Activated CD4-positive, alpha-beta T cell treated with anti-CD3 and anti-CD28 coated beads for 36 hours (primary cell): ENCODE results near the gene ZNF701. TPM values are rescaled to one million over a fixed set of nuclear protein-coding genes. Genes with fewer than 3 reads are reported as not detected.
"Not testable (repeated sequence)": the region's sequence is repeated elsewhere in the genome, so short reads cannot be mapped to it uniquely, and the experiment has no call there.

ENCODE experiments used
- ATAC-seq: fragments of 200-7000 bp; cut with Tn5 transposase; one replicate; pipeline ENCODE4 v1.10.0; 2021; ENCODE audit warnings: mild to moderate bottlenecking, moderate library complexity
- CTCF ChIA-PET: fragments of 350-600 bp; sonication (Branson Sonifier 250); formaldehyde crosslinking; loops from one replicate; lab custom pipeline; 2021; ENCODE audit warnings: antibody characterized with exemption; lab: Charles Lee
- POLR2A ChIA-PET: fragments of 350-600 bp; sonication (Branson Sonifier 250); formaldehyde crosslinking; loops from one replicate; lab custom pipeline; 2021; ENCODE audit warnings: antibody characterized with exemption, inconsistent platforms; lab: Charles Lee
- DNase-seq: peaks from one replicate; pipeline ENCODE4 v3.0.0-alpha.2; 2020
- H3K27ac Mint-ChIP-seq: one replicate; pipeline ENCODE4 v1.8.0; 2021; ENCODE audit warnings: mixed read lengths
- H3K27me3 Mint-ChIP-seq: one replicate; pipeline ENCODE4 v1.8.0; 2021; ENCODE audit warnings: mixed read lengths
- H3K36me3 Mint-ChIP-seq: one replicate; pipeline ENCODE4 v1.8.0; 2021; ENCODE audit warnings: low read depth, mixed read lengths
- H3K4me1 Mint-ChIP-seq: one replicate; pipeline ENCODE4 v1.8.0; 2021; ENCODE audit warnings: mixed read lengths
- H3K4me3 Mint-ChIP-seq: one replicate; pipeline ENCODE4 v1.8.0; 2021; ENCODE audit warnings: mild to moderate bottlenecking, moderate library complexity, mixed read lengths
- H3K9me3 Mint-ChIP-seq: one replicate; pipeline ENCODE4 v1.8.0; 2021; ENCODE audit warnings: low read depth, mixed read lengths
- intact Hi-C, 2 experiments: fragments of 100-400 bp; cut with DNase I in 1 of 2; cut with micrococcal nuclease in 1 of 2; formaldehyde crosslinking; loops; one replicate each; pipeline versions ENCODE4 v1.14.2 to v1.15.1; 2022 to 2024; cut with DNase I, micrococcal nuclease
- total RNA-seq, 2 experiments: library from RNA; stranded (reverse); gene quantifications; one replicate each; pipeline ENCODE4 v1.2.3, GENCODE V29; 2021

Gene ZNF701
- 10 to 100 TPM; 19.0 to 21.5 TPM for total RNA-seq

DNA sequence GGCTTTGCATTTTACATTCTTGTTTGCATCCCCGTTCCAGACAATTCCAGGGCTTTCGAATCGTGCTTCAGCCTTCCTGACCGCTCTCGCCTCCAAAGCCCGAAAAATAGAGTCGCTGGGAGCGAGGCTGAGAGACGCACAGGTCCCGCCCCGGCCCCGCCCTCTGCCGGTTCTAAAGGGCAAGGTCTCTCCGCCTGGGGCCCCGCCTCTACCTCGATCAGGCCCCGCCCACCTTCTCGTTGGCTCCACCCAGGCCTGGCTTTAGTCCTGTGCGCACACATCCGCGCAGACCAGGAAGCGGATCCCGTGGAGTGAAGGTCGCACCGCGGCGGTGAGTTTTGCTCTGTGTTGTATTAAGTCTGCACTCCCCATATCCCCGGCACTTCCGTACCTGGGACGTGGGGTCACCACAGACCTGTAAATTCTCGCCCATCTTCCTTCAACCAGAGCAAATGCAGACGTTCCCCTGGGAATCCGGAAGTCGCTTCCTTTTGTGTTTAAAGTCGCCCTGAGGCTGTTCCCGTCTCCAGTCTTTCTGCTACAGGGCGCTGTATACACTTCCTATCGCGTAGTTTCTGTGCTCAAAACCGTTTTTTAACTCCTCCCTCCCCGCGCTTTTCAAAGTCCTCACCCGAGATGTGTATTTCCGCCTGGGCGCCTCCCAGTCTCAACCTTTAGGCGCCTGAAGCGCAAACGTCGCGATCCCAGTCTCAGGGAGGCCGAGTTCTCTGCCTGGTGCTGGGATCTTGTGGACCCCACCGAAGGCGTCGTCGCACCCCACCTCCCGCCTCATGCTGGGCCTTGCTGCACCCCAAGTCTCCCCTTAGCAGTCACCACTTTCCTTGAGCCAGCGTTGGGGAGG lies at the start of gene ZNF701:
ZNF701 (plus strand) TSS at position 288 of the 862 bp plus-strand sequence. CDS start 3,861 bp downstream, outside the sequence.
- CTCF ChIA-PET: no interaction called here
- Mint-ChIP-seq H3K9me3 (peaks cover 30% of the 10 kb centered on the region), H3K27me3 (no peaks in the 10 kb centered on the region), H3K36me3 (peaks cover 66% of the 10 kb centered on the region), H3K4me1 (peaks cover 27% of the 10 kb centered on the region), H3K27ac (peak within 1 kb of the TSS; percentile 96), H3K4me3 (peak within 1 kb of the TSS; percentile 88)
- ATAC-seq (peak; percentile 99), DNase-seq (peak; percentile 98)
- POLR2A ChIA-PET: no interaction called here
- intact Hi-C loops: loop anchor here (1.0 kb wide), 10 partner anchors 31 to 589 kb away; partner anchors contain the start of genes ZNF347 (in 1 of the 2), ZNF528 (in 1 of the 2), ZNF611 (in 1 of the 2) and ZNF808 (in 1 of the 2)

DNA sequence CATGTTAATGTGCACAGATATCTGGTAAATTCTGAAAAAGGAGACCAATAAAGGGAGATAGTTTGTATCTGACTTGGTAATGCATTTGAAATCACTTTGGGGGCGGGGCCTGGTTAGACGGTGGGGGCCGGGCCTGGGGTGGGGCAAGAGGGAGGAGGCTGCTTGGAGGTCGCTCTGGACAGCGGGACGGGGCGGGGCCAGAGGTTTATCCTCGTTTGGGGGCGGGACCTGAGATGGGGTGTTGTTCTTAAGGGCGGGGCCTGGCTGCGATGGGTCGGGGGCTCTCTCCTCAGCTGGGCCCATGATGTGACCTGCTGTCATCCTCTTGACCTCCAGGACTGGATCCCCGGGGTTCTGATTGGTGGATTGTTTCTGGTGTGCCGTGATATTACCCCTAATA lies 47.5 kb upstream of the ZNF701 start:
- H3K36me3 Mint-ChIP-seq: peaks cover 3% of the 10 kb centered on the region
- intact Hi-C loops: no loop called here
- DNase-seq (peak; percentile 13), ATAC-seq (no peak)
- CTCF ChIA-PET: no interaction called here
- H3K27me3 Mint-ChIP-seq: no peaks in the 10 kb centered on the region
- POLR2A ChIA-PET: no interaction called here
- no peak overlapping the region for H3K27ac Mint-ChIP-seq
- H3K4me1 Mint-ChIP-seq: peaks cover 5% of the 10 kb centered on the region
- peaks cover 31% of the 10 kb centered on the region for H3K9me3 Mint-ChIP-seq
- H3K4me3 Mint-ChIP-seq: no peak overlapping the region

DNA sequence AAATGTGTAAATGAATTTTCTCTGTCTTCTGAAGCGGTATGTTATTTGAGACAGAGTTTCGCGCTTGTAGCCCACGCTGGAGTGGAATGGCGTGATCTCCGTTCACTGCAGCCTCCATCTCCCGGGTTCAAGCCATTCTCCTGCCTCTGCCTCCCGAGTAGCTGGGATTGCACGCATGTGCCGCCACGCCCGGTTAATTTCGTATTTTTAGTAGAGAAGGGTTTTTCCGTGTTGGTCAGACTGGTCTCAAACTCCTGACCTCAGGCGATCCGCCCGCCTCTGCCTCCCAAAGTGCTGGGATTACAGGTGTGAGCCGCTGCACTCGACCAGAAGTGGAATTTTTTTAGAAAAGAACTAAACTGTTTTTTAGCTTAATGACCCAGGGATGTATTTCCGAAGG lies 46.0 kb upstream of the ZNF701 start:
- Mint-ChIP-seq H3K27me3 (no peaks in the 10 kb centered on the region), H3K4me3 (no peak overlapping the region), H3K36me3 (peaks cover 13% of the 10 kb centered on the region), H3K9me3 (peaks cover 27% of the 10 kb centered on the region), H3K27ac (no peak overlapping the region), H3K4me1 (peaks cover 15% of the 10 kb centered on the region)
- ChIA-PET POLR2A (no interaction called here), CTCF (no interaction called here)
- ATAC-seq (no peak), DNase-seq (no peak)
- intact Hi-C loops: no loop called here

DNA sequence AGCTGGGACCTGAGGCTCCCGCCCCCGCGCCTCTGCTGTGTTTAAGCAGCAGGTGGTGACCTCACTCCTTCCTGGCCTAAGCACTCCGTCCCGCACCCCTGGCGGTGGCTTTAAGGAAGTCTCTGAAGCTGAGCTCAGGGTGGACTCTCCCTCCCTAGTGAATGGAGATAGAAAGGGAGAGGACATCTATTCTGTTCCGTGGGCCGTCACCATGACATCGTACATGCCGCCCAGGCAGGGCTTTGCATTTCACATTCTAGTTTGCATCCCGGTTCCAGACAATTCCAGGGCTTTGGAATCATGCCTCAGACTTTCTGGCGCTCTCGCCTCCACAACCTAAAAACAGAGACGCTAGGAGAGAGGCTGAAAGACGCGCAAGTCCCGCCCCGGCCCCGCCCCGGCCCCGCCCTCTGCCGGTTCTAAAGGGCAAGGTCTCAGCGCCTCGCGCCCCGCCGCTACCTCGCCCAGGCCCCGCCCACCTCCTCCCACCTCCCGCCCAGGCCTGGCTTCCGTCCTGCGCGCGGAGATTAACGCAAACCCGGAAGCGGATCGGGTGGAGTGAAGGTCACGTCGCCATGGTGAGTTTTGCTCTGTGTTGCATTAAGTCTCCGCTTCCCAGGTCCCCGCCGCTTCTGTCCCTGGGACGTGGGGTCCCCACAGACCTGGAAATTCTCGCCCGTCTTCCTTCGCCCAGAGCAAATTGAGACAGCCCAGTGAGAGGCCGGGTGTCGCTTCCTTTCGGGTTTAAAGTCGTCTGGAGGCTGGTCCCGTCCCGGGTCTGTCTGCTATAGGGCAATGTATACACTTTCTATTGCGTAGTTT lies 42.7 kb upstream of the ZNF701 start, which contains the start of gene ZNF808:
ZNF808 (plus strand) TSS at position 535 of the 822 bp plus-strand sequence. CDS start 15,617 bp downstream, outside the sequence.
- peaks cover 22% of the 10 kb centered on the region for H3K36me3 Mint-ChIP-seq
- ChIA-PET POLR2A (interaction anchor here (0.6 to 0.8 kb wide), 3 partner anchors 8 to 837 kb away, joined by 3 to 4 read pairs (median 4); partner anchors contain the start of gene ZNF845), CTCF (no interaction called here)
- no peaks in the 10 kb centered on the region for H3K27me3 Mint-ChIP-seq
- H3K9me3 Mint-ChIP-seq: peaks cover 6% of the 10 kb centered on the region
- peaks cover 23% of the 10 kb centered on the region for H3K4me1 Mint-ChIP-seq
- intact Hi-C loops: loop anchor here (1.0 to 5.0 kb wide), 20 partner anchors 8 to 806 kb away; partner anchors contain the start of genes ZNF83 (in 2 of the 2), ZNF160 (in 1 of the 2), ZNF320 (in 1 of the 2) and ZNF528 (in 1 of the 2)
- H3K4me3 Mint-ChIP-seq: peak within 1 kb of the TSS; percentile 91
- H3K27ac Mint-ChIP-seq: peak within 1 kb of the TSS; percentile 94
- DNase-seq (peak; percentile 99), ATAC-seq (peak; percentile 92)

DNA sequence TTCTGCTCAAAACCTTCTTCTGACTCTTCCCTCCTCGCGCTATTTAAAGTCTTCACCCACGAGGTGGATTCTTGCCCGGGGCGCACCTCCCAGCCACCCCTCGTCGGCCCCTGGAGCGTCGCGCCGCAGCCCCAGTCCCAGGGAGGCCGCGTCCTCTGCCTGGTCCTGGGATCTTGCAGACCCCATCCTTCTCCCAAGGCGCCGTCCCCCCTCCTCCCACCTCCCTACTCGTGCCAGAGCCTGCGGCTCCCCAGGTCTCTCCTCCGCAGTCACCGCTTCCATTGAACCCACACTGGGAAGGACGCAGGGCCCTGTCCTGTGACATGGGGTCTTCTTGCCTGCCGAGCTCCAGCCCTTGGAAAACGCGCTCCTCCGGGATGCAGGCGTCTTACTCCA lies 42.1 kb upstream of the ZNF701 start:
- DNase-seq (no peak), ATAC-seq (peak; percentile 2)
- Mint-ChIP-seq H3K4me3 (peak overlapping the region; percentile 91), H3K27ac (peak overlapping the region; percentile 94), H3K27me3 (no peaks in the 10 kb centered on the region), H3K4me1 (peaks cover 23% of the 10 kb centered on the region), H3K36me3 (peaks cover 25% of the 10 kb centered on the region), H3K9me3 (peaks cover 5% of the 10 kb centered on the region)
- intact Hi-C loops: loop anchor here (1.0 to 5.0 kb wide), 20 partner anchors 7 to 805 kb away; partner anchors contain the start of genes ZNF83 (in 2 of the 2), ZNF160 (in 1 of the 2), ZNF320 (in 1 of the 2) and ZNF528 (in 1 of the 2)
- POLR2A ChIA-PET: interaction anchor here (0.5 kb wide), 1 partner anchor 206 kb away, joined by 3 read pairs; no protein-coding TSS in a partner anchor
- CTCF ChIA-PET: no interaction called here

DNA sequence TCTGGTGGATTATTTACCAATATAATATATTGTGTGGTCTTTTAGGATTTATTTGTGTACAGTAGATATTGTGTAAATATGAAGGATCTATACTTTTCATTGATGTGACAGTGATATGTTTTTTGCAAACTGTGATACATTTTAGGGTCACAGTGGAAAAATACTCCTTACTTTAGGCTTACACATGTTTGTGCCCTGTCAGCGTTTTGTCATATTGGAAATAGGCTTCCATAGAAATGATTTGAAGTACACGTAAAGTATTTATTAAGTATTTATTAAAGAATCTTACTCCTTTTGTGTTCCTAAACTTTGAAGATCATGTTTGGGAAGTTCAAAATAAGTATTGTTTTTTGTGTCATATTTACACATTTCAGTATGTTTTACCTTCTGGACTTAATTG lies 37.6 kb upstream of the ZNF701 start:
- Mint-ChIP-seq H3K4me3 (no peak overlapping the region), H3K36me3 (peaks cover 40% of the 10 kb centered on the region), H3K27me3 (no peaks in the 10 kb centered on the region), H3K9me3 (peaks cover 2% of the 10 kb centered on the region), H3K27ac (no peak overlapping the region), H3K4me1 (peaks cover 37% of the 10 kb centered on the region)
- ATAC-seq (no peak), DNase-seq (no peak)
- intact Hi-C loops: no loop called here
- ChIA-PET CTCF (interaction anchor here (0.5 to 0.7 kb wide), 2 partner anchors 159 to 884 kb away, joined by 3 read pairs; no protein-coding TSS in a partner anchor), POLR2A (no interaction called here)

DNA sequence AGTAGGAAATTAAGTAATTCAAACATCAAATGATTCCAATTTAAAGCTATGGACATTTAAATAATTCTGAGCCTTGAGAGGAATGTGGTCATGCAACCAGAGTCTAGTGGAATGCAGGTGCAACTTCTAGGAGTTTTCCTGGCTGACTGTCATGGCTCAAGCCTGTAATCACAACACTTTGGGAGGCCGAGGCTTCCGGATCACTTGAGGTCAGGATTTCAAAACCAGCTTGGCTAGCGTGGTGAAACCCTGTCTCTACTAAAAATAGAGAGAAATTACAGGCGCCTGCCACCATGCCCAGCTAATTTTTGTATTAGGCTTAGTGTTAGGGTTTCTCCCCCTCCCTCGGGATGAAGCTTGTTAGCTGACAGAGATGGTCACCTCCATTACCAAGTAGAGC lies 36.2 kb upstream of the ZNF701 start:
- Mint-ChIP-seq H3K4me1 (peaks cover 34% of the 10 kb centered on the region), H3K27me3 (no peaks in the 10 kb centered on the region), H3K4me3 (peak overlapping the region; percentile 26), H3K9me3 (peaks cover 6% of the 10 kb centered on the region), H3K36me3 (peaks cover 39% of the 10 kb centered on the region), H3K27ac (no peak overlapping the region)
- no peak for DNase-seq
- POLR2A ChIA-PET: no interaction called here
- intact Hi-C loops: loop anchor here in 1 of 2 experiments (2.0 kb wide), 3 partner anchors 201 to 395 kb away; partner anchors contain the start of genes ZNF611, ZNF616 and ZNF836
- CTCF ChIA-PET: no interaction called here
- ATAC-seq: no peak

DNA sequence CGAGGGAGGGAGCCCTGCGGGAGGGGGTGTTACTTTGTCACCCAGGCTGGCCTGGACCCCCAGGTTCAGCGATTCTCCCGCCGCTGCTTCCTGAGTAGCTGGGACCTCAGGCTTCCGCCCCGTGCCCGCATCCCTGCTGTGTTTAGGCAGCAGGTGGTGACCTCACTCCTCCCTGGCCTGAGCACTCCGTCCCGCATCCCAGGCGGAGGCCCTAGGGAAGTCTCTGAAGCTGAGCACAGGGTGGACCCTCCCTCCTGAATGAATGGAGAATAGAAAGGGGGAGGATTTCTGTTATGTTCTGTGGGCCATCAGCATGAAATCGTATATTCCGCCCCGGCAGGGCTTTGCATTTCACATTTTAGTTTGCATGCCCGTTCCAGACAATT lies 34.7 kb upstream of the ZNF701 start:
- H3K9me3 Mint-ChIP-seq, POLR2A ChIA-PET, CTCF ChIA-PET, H3K27me3 Mint-ChIP-seq: not testable (repeated sequence)
- H3K36me3 Mint-ChIP-seq: peaks cover 42% of the 10 kb centered on the region
- intact Hi-C loops: loop anchor here (1.0 to 2.0 kb wide), 6 partner anchors 8 to 830 kb away; partner anchors contain the start of genes ZNF808 (in 2 of the 2), ZNF525 (in 1 of the 2), ZNF611 (in 1 of the 2) and ZNF616 (in 1 of the 2)
- H3K4me3 Mint-ChIP-seq: peak overlapping the region; percentile 83
- peaks cover 30% of the 10 kb centered on the region for H3K4me1 Mint-ChIP-seq
- ATAC-seq (peak; percentile 3), DNase-seq (peak; percentile 47)
- peak overlapping the region; percentile 94 for H3K27ac Mint-ChIP-seq

DNA sequence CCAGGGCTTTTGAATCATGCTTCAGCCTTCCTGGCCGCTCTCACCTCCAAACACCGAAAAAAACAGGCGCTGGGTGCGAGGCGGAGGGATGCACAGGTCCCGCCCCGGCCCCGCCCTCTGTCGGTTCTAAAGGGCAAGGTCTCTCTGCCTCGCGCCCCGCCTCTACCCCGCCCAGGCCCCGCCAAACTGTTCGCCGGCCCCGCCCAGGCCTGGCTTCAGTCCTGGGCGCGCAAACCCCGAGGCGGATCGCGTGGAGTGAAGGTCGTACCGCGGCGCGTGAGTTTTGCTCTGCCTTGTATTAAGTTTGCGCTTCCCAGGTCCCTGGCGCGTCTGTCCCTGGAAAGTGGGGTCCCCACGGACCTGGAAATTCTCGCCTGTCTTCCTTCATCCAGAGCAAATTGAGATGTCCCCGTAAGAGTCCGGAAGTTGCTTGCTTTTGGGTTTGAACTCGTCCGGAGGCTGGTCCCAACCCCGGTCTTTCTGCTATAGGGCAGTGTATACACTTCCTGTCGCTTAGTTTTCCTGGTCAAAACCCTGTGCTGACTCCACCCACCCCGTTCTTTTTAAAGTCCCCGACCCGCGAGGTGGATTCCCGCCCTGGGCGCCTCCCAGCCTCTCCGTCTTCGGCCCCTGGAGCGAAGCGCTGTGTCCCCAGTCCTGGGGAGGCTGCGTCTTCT lies 34.2 kb upstream of the ZNF701 start:
- ChIA-PET POLR2A (no interaction called here), CTCF (interaction anchor here (0.6 kb wide), 1 partner anchor 481 kb away, joined by 4 read pairs; no protein-coding TSS in a partner anchor)
- intact Hi-C loops: loop anchor here (1.0 to 2.0 kb wide), 8 partner anchors 9 to 829 kb away; partner anchors contain the start of genes ZNF701 (in 2 of the 2), ZNF808 (in 2 of the 2), ZNF525 (in 1 of the 2) and ZNF611 (in 1 of the 2)
- H3K36me3 Mint-ChIP-seq: peaks cover 47% of the 10 kb centered on the region
- H3K4me1 Mint-ChIP-seq: peaks cover 28% of the 10 kb centered on the region
- ATAC-seq: peak; percentile 94
- H3K9me3 Mint-ChIP-seq: peaks cover 10% of the 10 kb centered on the region
- peak; percentile 97 for DNase-seq
- H3K27ac Mint-ChIP-seq: peak overlapping the region; percentile 94
- peak overlapping the region; percentile 83 for H3K4me3 Mint-ChIP-seq
- no peaks in the 10 kb centered on the region for H3K27me3 Mint-ChIP-seq

DNA sequence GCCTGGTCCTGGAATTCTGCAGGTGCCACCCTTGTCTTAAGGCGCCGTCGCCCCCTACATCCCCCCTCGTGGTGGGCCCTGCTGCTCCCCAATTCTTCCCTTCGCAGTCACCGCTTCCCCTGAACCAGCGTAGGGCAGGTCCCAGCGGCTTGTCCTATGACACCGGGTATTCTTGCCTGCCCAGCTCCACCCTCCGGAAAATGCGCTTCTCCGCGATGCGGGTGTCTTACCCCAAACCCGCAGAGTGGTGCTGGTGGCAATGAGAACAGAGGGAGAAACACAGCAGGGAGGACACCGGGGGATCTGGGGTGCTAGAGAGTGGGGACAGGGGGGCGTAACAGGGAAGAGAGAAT lies 33.7 kb upstream of the ZNF701 start:
- CTCF ChIA-PET: interaction anchor here (0.6 kb wide), 1 partner anchor 480 kb away, joined by 4 read pairs; no protein-coding TSS in a partner anchor
- ATAC-seq (peak; percentile 49), DNase-seq (peak; percentile 71)
- H3K4me3 Mint-ChIP-seq: peak overlapping the region; percentile 83
- peaks cover 52% of the 10 kb centered on the region for H3K36me3 Mint-ChIP-seq
- intact Hi-C loops: loop anchor here in 1 of 2 experiments (1.0 to 2.0 kb wide), 3 partner anchors 34 to 348 kb away; partner anchors contain the start of gene ZNF701
- peaks cover 10% of the 10 kb centered on the region for H3K9me3 Mint-ChIP-seq
- POLR2A ChIA-PET: no interaction called here
- H3K4me1 Mint-ChIP-seq: peaks cover 26% of the 10 kb centered on the region
- peak overlapping the region; percentile 94 for H3K27ac Mint-ChIP-seq
- H3K27me3 Mint-ChIP-seq: no peaks in the 10 kb centered on the region
